WTC11 (cell line): ENCODE data around the gene TIPRL. TPM values are rescaled to one million over a fixed set of nuclear protein-coding genes. Genes with fewer than 3 reads are reported as not detected.

Experiments used
- ATAC-seq: fragments of 200-7000 bp; cut with Tn5 transposase; 2 replicates; pipeline ENCODE4 v1.10.0; 2021; ENCODE audit warnings: mild to moderate bottlenecking, moderate library complexity
- CTCF ChIA-PET: fragments of 300-600 bp; sonication (Branson Sonifier 250); formaldehyde crosslinking; loops from one replicate; lab custom pipeline; 2021; ENCODE audit warnings: antibody characterized with exemption; lab: Charles Lee
- POLR2A ChIA-PET: fragments of 350-600 bp; sonication (Branson Sonifier 250); formaldehyde crosslinking; loops from one replicate; lab custom pipeline; 2021; ENCODE audit warnings: antibody characterized with exemption; lab: Charles Lee
- DNase-seq: peaks from one replicate; pipeline ENCODE4 v3.0.0; 2021; ENCODE audit warnings: low spot score
- H3K27ac Mint-ChIP-seq: 2 replicates; pipeline ENCODE4 v1.8.0; 2021; ENCODE audit warnings: mixed read lengths
- H3K27me3 Mint-ChIP-seq: 2 replicates; pipeline ENCODE4 v1.8.0; 2021; ENCODE audit warnings: low read depth, mild to moderate bottlenecking, moderate library complexity, mixed read lengths
- H3K36me3 Mint-ChIP-seq: 2 replicates; pipeline ENCODE4 v1.8.0; 2021; ENCODE audit warnings: mixed read lengths
- H3K4me1 Mint-ChIP-seq: 2 replicates; pipeline ENCODE4 v1.8.0; 2022; ENCODE audit warnings: mixed read lengths
- H3K4me3 Mint-ChIP-seq: 2 replicates; pipeline ENCODE4 v1.8.0; 2021; ENCODE audit warnings: mild to moderate bottlenecking, moderate library complexity, mixed read lengths
- H3K9me3 Mint-ChIP-seq: 2 replicates; pipeline ENCODE4 v1.8.0; 2021; ENCODE audit warnings: mixed read lengths
- CREM ChIP-seq: sonication (generic); formaldehyde crosslinking; IDR thresholded peaks from 2 replicates; pipeline ENCODE4 v1.8.1; 2022; ENCODE audit warnings: mild to moderate bottlenecking, missing genetic modification reagents, moderate library complexity
- FOXP1 ChIP-seq: sonication (generic); formaldehyde crosslinking; IDR thresholded peaks from 2 replicates; pipeline ENCODE4 v1.8.0; 2022; ENCODE audit warnings: missing genetic modification reagents, mild to moderate bottlenecking, moderate library complexity, borderline replicate concordance
- GABPB1 ChIP-seq: sonication (generic); formaldehyde crosslinking; IDR thresholded peaks from 2 replicates; pipeline ENCODE4 v1.8.1; 2023; ENCODE audit warnings: mild to moderate bottlenecking, missing genetic modification reagents
- GRHL2 ChIP-seq: fragments of 250-450 bp; sonication (Bioruptor Pico); IDR thresholded peaks from 2 replicates; pipeline ENCODE4 v1.8.0; 2022; ENCODE audit warnings: mild to moderate bottlenecking, moderate library complexity; ENCODE audit not compliant: insufficient replicate concordance, severe bottlenecking
- IRF1 ChIP-seq: sonication (generic); formaldehyde crosslinking; IDR thresholded peaks from 2 replicates; pipeline ENCODE4 v1.8.0; 2023; ENCODE audit warnings: missing genetic modification reagents
- MYBL2 ChIP-seq: sonication (generic); formaldehyde crosslinking; IDR thresholded peaks from 2 replicates; pipeline ENCODE4 v1.8.1; 2023; ENCODE audit warnings: mild to moderate bottlenecking, moderate library complexity, missing genetic modification reagents
- NR3C1 ChIP-seq: sonication (generic); formaldehyde crosslinking; conservative IDR thresholded peaks from 2 replicates; pipeline ENCODE4 v1.8.1; 2023; ENCODE audit warnings: low read depth, mild to moderate bottlenecking, missing genetic modification reagents
- RELA ChIP-seq: sonication (generic); formaldehyde crosslinking; IDR thresholded peaks from 2 replicates; pipeline ENCODE4 v1.8.1; 2022; ENCODE audit warnings: missing genetic modification reagents, mild to moderate bottlenecking, borderline replicate concordance
- RORB ChIP-seq: fragments of 250-450 bp; sonication (Bioruptor Pico); IDR thresholded peaks from 2 replicates; pipeline ENCODE4 v1.9.0; 2021; ENCODE audit warnings: mild to moderate bottlenecking
- SMAD4 ChIP-seq: sonication (generic); formaldehyde crosslinking; IDR thresholded peaks from 2 replicates; pipeline ENCODE4 v1.8.0; 2022; ENCODE audit warnings: mild to moderate bottlenecking, missing genetic modification reagents
- SOX15 ChIP-seq: fragments of 250-450 bp; sonication (Bioruptor Pico); IDR thresholded peaks from 2 replicates; pipeline ENCODE4 v1.9.0; 2021; ENCODE audit warnings: mild to moderate bottlenecking
- STAT6 ChIP-seq: sonication (generic); formaldehyde crosslinking; conservative IDR thresholded peaks from 2 replicates; pipeline ENCODE4 v1.8.1; 2023; ENCODE audit warnings: mild to moderate bottlenecking, low read depth, missing genetic modification reagents, moderate library complexity
- TEAD4 ChIP-seq: sonication (generic); formaldehyde crosslinking; IDR thresholded peaks from 2 replicates; pipeline ENCODE4 v1.8.0; 2022; ENCODE audit warnings: mild to moderate bottlenecking, missing genetic modification reagents
- ZNF281 ChIP-seq: sonication (generic); formaldehyde crosslinking; IDR thresholded peaks from 2 replicates; pipeline ENCODE4 v1.8.0; 2023; ENCODE audit warnings: mild to moderate bottlenecking, missing genetic modification reagents
- ZNF671 ChIP-seq: fragments of 250-450 bp; sonication (Bioruptor Pico); IDR thresholded peaks from 2 replicates; pipeline ENCODE4 v1.8.0; 2021; ENCODE audit warnings: mild to moderate bottlenecking
- total RNA-seq: library from RNA; stranded (reverse); gene quantifications from 3 replicates; pipeline ENCODE4 v1.2.3, GENCODE V29; 2021
- TF ChIP-seq, protein P1 (sequence below): fragments of 250-450 bp; sonication (Bioruptor Pico); IDR thresholded peaks from 2 replicates; pipeline ENCODE4 v1.9.0; 2021; ENCODE audit warnings: mild to moderate bottlenecking, borderline replicate concordance
- TF ChIP-seq, protein P2 (sequence below): sonication (generic); formaldehyde crosslinking; IDR thresholded peaks from 2 replicates; pipeline ENCODE4 v1.8.1; 2022; ENCODE audit warnings: mild to moderate bottlenecking, moderate library complexity, missing genetic modification reagents
- TF ChIP-seq, protein P3 (sequence below): fragments of 250-450 bp; sonication (Bioruptor Pico); IDR thresholded peaks from 2 replicates; pipeline ENCODE4 v1.9.0; 2021; ENCODE audit warnings: mild to moderate bottlenecking

Gene TIPRL
- total RNA-seq, 1 experiment from 2014 or later: 25.3 TPM

- ChIA-PET POLR2A (no interaction called here), CTCF (no interaction called here)
- Mint-ChIP-seq H3K36me3 (peaks cover 28% of the 10 kb centered on the region), H3K9me3 (no peaks in the 10 kb centered on the region), H3K27me3 (no peaks in the 10 kb centered on the region), H3K27ac (no peak overlapping the region), H3K4me3 (no peak overlapping the region), H3K4me1 (no peaks in the 10 kb centered on the region)
- TF ChIP-seq NR3C1 (CRISPR knock-in tag) (no peak), FOXP1 (no peak), RORB (no peak), GRHL2 (no peak), IRF1 (CRISPR knock-in tag) (no peak), RELA (no peak), SMAD4 (CRISPR knock-in tag) (no peak), CREM (CRISPR knock-in tag) (no peak), TEAD4 (CRISPR knock-in tag) (no peak), GABPB1 (CRISPR knock-in tag) (no peak), ZNF281 (no peak), SOX15 (CRISPR knock-in tag) (no peak), ZNF671 (CRISPR knock-in tag) (no peak), MYBL2 (no peak), STAT6 (CRISPR knock-in tag) (no peak)
- TF ChIP-seq, protein P1, sequence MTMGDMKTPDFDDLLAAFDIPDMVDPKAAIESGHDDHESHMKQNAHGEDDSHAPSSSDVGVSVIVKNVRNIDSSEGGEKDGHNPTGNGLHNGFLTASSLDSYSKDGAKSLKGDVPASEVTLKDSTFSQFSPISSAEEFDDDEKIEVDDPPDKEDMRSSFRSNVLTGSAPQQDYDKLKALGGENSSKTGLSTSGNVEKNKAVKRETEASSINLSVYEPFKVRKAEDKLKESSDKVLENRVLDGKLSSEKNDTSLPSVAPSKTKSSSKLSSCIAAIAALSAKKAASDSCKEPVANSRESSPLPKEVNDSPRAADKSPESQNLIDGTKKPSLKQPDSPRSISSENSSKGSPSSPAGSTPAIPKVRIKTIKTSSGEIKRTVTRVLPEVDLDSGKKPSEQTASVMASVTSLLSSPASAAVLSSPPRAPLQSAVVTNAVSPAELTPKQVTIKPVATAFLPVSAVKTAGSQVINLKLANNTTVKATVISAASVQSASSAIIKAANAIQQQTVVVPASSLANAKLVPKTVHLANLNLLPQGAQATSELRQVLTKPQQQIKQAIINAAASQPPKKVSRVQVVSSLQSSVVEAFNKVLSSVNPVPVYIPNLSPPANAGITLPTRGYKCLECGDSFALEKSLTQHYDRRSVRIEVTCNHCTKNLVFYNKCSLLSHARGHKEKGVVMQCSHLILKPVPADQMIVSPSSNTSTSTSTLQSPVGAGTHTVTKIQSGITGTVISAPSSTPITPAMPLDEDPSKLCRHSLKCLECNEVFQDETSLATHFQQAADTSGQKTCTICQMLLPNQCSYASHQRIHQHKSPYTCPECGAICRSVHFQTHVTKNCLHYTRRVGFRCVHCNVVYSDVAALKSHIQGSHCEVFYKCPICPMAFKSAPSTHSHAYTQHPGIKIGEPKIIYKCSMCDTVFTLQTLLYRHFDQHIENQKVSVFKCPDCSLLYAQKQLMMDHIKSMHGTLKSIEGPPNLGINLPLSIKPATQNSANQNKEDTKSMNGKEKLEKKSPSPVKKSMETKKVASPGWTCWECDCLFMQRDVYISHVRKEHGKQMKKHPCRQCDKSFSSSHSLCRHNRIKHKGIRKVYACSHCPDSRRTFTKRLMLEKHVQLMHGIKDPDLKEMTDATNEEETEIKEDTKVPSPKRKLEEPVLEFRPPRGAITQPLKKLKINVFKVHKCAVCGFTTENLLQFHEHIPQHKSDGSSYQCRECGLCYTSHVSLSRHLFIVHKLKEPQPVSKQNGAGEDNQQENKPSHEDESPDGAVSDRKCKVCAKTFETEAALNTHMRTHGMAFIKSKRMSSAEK (CRISPR knock-in tag): no peak
- TF ChIP-seq, protein P2, sequence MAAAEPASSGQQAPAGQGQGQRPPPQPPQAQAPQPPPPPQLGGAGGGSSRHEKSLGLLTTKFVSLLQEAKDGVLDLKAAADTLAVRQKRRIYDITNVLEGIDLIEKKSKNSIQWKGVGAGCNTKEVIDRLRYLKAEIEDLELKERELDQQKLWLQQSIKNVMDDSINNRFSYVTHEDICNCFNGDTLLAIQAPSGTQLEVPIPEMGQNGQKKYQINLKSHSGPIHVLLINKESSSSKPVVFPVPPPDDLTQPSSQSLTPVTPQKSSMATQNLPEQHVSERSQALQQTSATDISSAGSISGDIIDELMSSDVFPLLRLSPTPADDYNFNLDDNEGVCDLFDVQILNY: no peak
- TF ChIP-seq, protein P3, sequence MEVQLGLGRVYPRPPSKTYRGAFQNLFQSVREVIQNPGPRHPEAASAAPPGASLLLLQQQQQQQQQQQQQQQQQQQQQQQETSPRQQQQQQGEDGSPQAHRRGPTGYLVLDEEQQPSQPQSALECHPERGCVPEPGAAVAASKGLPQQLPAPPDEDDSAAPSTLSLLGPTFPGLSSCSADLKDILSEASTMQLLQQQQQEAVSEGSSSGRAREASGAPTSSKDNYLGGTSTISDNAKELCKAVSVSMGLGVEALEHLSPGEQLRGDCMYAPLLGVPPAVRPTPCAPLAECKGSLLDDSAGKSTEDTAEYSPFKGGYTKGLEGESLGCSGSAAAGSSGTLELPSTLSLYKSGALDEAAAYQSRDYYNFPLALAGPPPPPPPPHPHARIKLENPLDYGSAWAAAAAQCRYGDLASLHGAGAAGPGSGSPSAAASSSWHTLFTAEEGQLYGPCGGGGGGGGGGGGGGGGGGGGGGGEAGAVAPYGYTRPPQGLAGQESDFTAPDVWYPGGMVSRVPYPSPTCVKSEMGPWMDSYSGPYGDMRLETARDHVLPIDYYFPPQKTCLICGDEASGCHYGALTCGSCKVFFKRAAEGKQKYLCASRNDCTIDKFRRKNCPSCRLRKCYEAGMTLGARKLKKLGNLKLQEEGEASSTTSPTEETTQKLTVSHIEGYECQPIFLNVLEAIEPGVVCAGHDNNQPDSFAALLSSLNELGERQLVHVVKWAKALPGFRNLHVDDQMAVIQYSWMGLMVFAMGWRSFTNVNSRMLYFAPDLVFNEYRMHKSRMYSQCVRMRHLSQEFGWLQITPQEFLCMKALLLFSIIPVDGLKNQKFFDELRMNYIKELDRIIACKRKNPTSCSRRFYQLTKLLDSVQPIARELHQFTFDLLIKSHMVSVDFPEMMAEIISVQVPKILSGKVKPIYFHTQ: no peak
- DNase-seq: no peak
- ATAC-seq: no peak
Observed at GRCh38 chr1:168190403-168190802, 11.6 kb downstream of the TIPRL start.
